ENCODE measurements around the gene MTA2.

MTA2 gene

DNA sequence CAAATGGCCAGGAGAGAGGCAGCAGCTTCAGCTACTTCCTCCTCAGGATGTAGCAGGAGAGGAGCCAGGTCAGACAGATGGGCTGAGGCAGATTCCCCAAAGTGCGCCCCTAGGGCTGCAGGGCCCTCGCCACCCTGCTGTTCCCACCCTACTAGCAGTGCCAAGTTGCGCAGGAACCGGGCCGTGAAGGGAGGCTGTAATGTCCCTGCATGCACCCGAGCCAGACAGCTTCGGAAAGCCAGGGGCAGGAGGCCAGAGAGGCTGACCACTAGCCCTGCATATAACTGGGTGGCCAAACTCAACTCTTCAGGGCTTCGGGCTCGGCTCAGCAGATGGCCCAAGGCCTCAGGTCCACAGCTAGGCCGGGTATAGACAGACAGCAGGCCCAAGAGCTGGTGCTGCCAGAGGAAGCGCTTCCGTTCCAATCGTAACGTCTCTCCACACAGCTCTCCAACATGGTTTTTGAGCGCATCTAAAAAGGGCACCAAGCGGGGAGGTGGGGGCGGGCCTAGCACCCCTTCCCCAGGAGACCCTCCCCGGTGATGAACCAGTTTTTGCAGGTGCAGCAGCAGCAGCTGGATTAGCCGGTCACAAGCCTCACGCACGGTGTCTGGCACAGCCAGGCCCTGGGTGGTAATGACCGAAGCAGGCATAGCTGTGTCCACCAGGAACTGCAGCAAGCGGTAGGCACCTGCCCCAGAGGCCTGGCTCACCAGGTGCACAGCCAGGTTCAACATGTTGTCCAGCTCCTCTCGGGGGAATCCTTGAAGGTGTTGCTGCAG, 46.7 kb upstream of the MTA2 start:
- H3K27ac ChIP-seq, result no peak overlapping the region
- no peak overlapping the region for H3K9ac ChIP-seq
- H2AFZ ChIP-seq (ENCODE audit: low read depth), result no peak overlapping the region
- H3K4me1 ChIP-seq (ENCODE audit: low read depth, poor library complexity, severe bottlenecking), result peaks cover 42% of the 10 kb centered on the region
- no peaks in the 10 kb centered on the region for H3K36me3 ChIP-seq (ENCODE audit: insufficient read depth)
- H4K20me1 ChIP-seq (ENCODE audit: insufficient read depth), result no peaks in the 10 kb centered on the region
- H3K79me2 ChIP-seq (ENCODE audit: insufficient read depth, low read depth), result peaks cover 59% of the 10 kb centered on the region
- no peak overlapping the region for H3K4me2 ChIP-seq
- H3K27me3 ChIP-seq (ENCODE audit: insufficient read depth, low read depth), result no peaks in the 10 kb centered on the region
- no peak for TF ChIP-seq CTCF (conservative IDR thresholded peaks at IDR 0.05; ENCODE audit: low read depth, low read length)
- H3K4me3 ChIP-seq (IDR thresholded peaks at IDR 0.05; ENCODE audit: insufficient read depth, low read depth, low read length), result no peak overlapping the region

- Histone ChIP-seq H3K36me3 (ENCODE audit: insufficient read depth) (peaks cover 5% of the 10 kb centered on the region; the same call in 1 of the 2 replicates), H3K9ac (no peak overlapping the region), H3K4me1 (ENCODE audit: low read depth, poor library complexity, severe bottlenecking) (peaks cover 47% of the 10 kb centered on the region), H3K4me3 (IDR thresholded peaks at IDR 0.05; ENCODE audit: insufficient read depth, low read depth, low read length) (no peak overlapping the region), H3K79me2 (ENCODE audit: insufficient read depth, low read depth) (peaks cover 62% of the 10 kb centered on the region), H3K27ac (no peak overlapping the region), H3K4me2 (no peak overlapping the region), H2AFZ (ENCODE audit: low read depth) (no peak overlapping the region), H3K27me3 (ENCODE audit: insufficient read depth, low read depth) (no peaks in the 10 kb centered on the region), H4K20me1 (ENCODE audit: insufficient read depth) (no peaks in the 10 kb centered on the region)
- TF ChIP-seq CTCF (conservative IDR thresholded peaks at IDR 0.05; ENCODE audit: low read depth, low read length), result no peak
Observed at GRCh38 chr11:62647609-62648005, 45.9 kb upstream of the MTA2 start.

DNA sequence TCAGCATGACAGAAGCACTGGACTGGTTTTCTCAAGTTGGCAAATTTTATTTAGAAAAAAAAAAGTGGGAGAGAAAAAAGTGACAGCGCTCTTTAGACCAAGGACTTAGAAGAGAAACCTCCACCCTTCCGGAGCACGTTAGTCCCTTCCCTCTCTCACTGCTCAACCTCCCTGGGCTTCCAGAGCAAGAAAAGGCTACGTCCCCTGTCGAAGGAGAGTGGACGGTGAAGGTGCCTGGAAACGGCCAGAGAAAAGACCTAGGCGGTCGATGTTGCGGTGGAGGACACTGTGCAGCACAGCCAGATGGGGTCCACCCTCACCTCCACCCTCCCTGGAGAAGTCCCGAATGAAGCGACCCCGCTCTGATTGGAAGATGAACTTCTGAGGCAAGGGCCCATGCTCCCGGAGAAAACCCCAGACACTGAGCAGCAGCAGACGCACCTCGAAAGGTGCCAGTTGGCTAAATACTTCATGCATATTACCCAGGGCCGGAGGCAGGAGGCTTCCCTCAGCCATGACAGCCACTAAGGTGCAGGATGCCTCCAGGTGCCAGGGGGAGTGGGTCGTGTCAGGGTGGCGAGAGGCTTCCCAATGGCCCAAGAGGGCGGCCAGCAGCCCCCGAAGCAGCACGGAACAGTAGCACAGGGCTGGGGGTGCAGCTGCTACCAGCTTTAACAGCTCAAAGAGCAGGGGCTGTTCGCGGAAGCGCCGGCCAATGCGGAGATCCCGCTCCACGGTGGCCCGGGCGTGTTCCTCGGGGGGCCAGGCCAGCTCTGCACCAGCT, 45.4 kb upstream of the MTA2 start:
- Histone ChIP-seq H3K79me2 (ENCODE audit: insufficient read depth, low read depth) (peaks cover 62% of the 10 kb centered on the region), H3K27me3 (ENCODE audit: insufficient read depth, low read depth) (no peaks in the 10 kb centered on the region), H3K27ac (peak overlapping the region; percentile 32; the same call in 1 of the 2 replicates), H3K4me2 (peak overlapping the region; percentile 47; the same call in 1 of the 2 replicates), H3K4me1 (ENCODE audit: low read depth, poor library complexity, severe bottlenecking) (peaks cover 51% of the 10 kb centered on the region), H4K20me1 (ENCODE audit: insufficient read depth) (no peaks in the 10 kb centered on the region), H3K36me3 (ENCODE audit: insufficient read depth) (peaks cover 7% of the 10 kb centered on the region; the same call in 1 of the 2 replicates), H3K4me3 (IDR thresholded peaks at IDR 0.05; ENCODE audit: insufficient read depth, low read depth, low read length) (no peak overlapping the region), H2AFZ (ENCODE audit: low read depth) (no peak overlapping the region), H3K9ac (no peak overlapping the region)
- TF ChIP-seq CTCF (conservative IDR thresholded peaks at IDR 0.05; ENCODE audit: low read depth, low read length), result no peak

DNA sequence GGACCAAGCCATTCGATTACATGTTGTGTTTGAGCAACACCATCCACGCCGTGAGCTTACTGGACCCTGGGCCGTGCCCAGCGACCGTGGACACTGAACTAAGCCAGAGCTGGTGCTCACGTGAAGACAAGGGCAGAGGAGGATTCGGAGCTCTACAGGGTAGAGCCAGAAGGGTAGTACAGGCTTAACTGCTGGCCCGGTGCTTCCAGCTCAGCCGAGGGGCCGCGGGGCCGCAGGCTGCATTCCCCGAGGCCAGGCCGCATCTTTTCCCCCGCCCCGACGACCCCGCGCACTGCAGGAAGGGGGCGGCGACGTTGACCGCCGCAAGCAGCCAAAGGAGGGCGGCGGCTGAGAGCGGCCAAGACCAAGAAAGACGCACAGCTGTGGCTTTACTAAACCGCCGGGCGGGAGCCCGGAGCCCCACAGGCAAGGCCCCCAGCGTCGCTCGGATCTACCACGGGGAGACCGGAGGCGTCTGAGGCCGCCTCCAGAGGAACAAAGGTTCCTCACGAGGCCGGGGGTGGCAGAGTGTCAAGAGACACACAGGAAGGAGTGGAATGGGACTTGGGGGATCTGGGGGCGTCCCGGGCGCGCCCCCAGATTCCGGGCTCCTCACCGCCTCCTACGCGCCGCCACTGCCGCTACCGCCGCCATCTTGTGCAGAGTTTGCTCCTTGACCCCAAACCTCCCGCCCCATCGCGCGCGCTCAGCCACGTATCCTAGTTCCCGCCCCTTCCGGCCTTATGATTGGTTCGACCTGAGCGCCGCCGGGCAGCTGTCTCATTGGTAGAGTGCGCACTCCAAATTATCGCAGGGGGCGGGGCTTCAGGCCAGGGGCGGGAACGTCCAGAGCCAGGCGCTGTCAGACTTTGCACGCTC, 44.5 kb upstream of the MTA2 start, which contains the start of gene GANAB:
Gene GANAB, minus strand, starts transcription at position 668 of the 879 bp plus-strand sequence. Its CDS starts 14 bp downstream, at position 654.
- no peak for TF ChIP-seq CTCF (conservative IDR thresholded peaks at IDR 0.05; ENCODE audit: low read depth, low read length)
- peak within 1 kb of the TSS; percentile 87 for H3K9ac ChIP-seq
- no peaks in the 10 kb centered on the region for H3K27me3 ChIP-seq (ENCODE audit: insufficient read depth, low read depth)
- H3K4me3 ChIP-seq (IDR thresholded peaks at IDR 0.05; ENCODE audit: insufficient read depth, low read depth, low read length), result no peak within 1 kb of the TSS
- peaks cover 62% of the 10 kb centered on the region for H3K79me2 ChIP-seq (ENCODE audit: insufficient read depth, low read depth)
- no peaks in the 10 kb centered on the region for H4K20me1 ChIP-seq (ENCODE audit: insufficient read depth)
- peaks cover 7% of the 10 kb centered on the region; the same call in 1 of the 2 replicates for H3K36me3 ChIP-seq (ENCODE audit: insufficient read depth)
- peak within 1 kb of the TSS; percentile 86 for H3K4me2 ChIP-seq
- peak within 1 kb of the TSS; percentile 80 for H3K27ac ChIP-seq
- peaks cover 46% of the 10 kb centered on the region for H3K4me1 ChIP-seq (ENCODE audit: low read depth, poor library complexity, severe bottlenecking)
- peak within 1 kb of the TSS; percentile 47 for H2AFZ ChIP-seq (ENCODE audit: low read depth)

Data from KMS-11 (cell line).